ENCODE results near the gene HMSD.

The HMSD gene

DNA sequence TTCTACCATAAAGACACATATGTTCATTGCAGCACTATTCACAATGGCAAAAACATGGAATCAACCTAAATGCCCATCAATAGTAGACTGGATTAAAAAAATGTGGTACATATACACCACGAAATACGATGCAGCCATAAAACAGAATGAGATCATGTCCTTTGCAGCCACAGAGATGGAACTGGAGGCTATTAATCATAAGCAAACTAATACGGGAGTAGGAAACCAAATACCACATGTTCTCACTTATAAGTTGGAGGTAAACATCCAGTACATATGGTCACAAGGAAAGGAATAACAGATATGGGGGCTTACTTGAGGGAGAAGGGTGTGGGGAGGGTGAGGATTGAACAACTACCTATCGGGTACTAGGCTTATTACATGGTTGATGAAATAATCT, 7.7 kb downstream of the HMSD start:
- ATAC-seq: peak; percentile 23
- DNase-seq: no peak

DNA sequence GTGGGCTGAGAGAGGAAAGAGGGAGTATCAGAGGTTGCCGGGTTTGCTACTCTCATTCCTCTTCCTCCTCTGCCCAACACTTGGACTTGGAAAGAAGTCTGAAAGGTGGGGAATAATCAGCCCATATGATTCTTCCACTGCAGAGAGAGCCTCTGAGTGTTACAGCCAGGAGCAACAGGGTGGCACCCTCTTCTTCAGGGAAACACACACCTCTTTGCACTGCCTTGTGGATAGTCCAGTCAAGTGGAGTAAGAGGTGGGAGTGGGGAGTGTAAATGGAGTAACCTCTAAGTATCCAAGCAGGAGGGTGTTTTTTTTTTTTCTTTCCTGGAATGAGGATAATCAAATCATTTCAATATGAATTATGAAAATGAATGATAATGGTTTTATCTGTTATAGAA, 11.8 kb downstream of the HMSD start:
- no peak for ATAC-seq
- no peak for DNase-seq

DNA sequence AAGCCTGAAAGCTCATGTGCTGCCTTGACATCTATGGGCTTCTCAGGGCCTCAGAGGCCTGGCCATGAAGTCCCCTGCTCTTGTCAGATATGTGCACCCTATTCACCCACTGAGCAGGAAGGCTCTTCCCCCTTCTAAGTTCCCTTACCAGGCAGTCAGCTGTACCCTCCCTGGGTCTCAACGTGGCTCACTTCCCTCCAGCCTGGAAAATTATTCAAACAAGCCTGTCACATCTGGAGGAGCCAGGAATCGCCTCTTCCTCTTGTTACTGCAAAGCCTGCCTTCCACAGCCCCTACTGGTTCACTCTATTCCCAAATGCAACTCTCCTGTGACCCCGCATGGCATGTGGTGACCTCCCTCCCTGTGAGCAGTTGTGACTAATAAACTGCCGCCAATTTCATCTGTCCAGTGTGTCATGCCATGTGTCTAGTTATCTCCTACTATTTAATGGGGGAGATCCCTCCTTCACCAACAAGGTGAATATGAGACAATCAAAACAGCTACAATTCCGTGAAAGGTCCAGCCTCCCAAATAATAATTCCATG, 12.4 kb downstream of the HMSD start:
- DNase-seq (no peak), ATAC-seq (no peak)

DNA sequence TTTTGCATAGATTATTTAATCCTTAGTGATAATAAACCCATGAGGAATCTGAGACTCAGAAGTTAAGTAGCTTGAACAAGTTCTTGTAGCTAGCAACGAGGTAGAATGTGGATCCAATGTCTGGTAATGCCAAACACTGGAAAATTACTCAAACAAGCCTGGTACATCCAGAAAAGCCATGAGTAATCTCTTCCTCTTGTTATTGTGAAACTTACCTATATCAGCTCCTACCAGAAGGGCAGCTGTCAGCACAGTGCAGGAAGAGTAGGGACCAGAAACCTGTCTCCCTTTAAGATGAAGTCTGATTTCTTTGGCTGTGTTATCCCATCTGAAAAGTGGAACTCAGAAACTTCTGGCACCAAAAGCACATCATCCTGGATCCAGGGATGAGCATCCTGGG, 13.0 kb downstream of the HMSD start:
- peak; percentile 47 for ATAC-seq
- no peak for DNase-seq

DNA sequence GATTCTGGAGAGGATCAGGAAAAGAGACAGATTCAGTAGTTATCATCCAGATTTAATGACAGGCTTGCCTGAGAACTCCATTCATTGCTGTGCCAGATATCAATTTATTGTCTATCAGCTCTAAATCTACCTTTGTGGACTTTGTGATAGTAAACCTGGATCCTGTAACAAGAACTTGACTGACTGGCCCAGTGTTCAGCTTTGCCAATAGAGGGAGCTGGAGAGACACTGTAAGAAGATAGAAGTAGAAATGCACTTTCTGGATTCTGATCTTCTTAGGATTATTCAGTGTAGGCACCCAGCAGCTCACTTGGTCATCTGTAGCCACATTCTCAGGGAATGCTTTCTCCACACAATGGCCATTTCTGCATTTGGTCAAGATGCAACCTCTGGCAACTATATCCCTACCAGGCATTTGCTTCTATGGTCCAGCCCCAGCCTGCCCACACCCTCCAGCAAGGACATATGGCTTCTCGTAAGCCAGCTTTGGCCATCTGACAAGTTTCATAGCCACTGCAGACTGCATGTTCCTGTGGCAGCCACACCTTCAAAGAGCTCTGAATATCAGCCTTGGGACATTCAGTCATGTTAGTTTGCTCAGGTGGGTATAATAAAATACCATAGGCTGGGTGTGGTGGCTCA, 14.6 kb downstream of the HMSD start:
- peak; percentile 22 for DNase-seq

DNA sequence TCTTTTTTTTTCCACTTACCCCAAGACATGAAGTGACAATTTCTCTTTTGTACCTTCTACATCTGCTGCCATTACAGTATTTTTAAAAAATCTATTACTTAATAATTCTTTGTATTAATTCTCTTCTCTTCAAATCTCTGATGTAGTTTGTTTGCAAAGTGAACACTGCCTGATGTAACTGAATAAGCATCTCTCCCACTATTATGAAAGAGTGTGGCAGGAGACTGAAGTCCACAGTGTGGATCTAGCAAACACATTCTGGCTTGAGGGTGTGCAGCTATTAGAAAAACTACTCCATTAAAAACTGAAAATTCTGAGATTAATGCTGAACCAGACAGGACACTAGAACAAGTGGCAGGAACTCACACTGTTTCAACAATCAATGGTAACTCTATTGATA, 15.8 kb downstream of the HMSD start:
- no peak for DNase-seq
- ATAC-seq: no peak

More for the DNA sequence above, 14.6 kb downstream of the HMSD start:
- ATAC-seq: peak; percentile 53

DNA sequence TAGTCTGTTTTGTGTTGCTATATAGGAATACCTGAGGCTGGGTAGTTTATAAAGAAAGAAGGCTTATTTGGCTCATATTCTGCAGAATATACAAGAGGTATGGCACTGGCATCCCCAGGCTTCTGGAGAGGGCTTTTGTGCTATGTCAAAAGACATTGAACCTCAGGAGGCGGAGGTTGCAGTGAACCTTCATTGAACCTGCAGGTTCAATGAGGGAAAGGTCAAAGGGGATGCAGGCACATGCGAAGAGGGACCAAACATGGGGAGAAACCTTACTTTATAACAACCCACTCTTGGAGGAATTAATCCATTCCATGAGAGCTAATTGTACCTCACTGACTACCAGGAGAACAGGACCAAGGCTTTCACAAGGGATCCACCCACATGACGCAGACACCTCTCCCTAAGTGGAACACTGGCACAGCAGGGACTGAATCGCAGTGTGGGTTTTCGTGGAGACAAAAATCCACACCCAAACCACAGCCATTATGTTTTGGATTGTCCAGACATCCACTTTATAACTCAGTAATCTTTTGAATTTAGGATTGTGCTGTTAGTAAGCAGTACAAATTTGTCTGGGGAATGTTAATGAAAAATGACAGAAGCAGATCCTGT, 16.7 kb downstream of the HMSD start:
- DNase-seq (no peak), ATAC-seq (no peak)

DNA sequence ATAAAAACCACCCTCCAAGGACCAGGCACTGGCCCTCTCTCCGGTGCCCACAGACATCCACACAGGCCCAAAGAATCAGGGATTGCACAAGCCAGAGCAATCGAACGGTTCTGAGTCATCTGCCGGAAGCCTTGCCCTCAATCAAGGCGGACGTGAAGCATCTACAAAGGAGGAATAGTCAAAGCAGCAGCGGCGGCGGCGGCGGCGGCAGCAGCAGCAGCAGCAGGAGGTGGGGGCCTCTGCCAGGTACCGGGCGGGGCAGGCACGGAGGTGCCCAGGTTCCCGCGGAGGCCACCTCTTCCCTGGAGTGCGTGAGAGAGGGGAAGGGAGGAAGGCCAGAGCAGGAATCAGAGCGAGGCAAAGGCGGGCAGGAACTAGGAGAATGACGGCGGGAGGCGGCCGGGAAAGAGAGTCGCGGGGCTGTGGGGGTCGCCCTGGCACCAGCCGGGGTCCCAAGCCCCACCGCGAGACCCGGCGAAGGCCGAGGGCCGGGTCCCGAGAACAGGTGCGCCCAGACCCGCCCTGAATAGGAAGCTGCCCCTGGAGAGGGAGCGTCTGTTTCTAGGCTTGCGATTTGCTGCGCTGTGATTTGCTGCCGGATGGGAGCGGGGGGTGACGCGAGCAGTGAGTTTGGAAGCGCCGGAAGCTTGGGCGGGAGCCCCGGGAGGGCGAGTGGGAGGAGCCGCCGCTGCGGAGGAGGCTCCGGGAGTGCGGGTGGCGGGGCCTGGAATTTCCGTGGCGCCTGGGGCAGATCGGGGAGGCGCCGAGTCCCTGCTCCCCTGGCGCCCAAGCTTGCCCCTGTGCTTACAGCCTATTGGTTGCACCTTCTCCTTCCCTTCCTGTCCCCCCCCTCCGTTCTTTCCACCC, 21.1 kb downstream of the HMSD start, which contains the start of gene SERPINB8:
TSS of gene SERPINB8 (plus strand) at position 140 of the 867 bp plus-strand sequence. CDS start 8,228 bp downstream, outside the sequence.
- DNase-seq (peak; percentile 83), ATAC-seq (peak; percentile 86)

DNA sequence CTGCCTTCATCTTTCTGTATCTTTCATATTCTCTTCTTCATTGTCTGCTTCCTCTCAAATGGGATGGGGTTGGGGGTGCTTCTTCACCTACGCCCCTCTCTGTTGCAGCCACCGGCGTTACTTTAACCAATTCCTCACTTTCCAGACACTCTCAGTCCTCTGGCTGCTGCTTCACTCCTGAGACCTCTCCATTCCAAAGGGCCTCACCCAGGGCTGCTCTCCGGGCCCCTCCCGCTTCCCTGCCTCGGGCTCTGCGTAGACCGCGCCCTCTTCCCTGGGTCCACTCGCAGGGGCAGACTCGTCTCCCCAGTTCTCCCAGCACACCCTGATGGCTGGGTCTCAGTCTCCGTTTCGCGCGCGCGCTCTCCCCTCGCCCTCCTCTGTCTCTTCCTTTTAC, 21.7 kb downstream of the HMSD start:
- no peak for DNase-seq
- peak; percentile 2 for ATAC-seq

DNA sequence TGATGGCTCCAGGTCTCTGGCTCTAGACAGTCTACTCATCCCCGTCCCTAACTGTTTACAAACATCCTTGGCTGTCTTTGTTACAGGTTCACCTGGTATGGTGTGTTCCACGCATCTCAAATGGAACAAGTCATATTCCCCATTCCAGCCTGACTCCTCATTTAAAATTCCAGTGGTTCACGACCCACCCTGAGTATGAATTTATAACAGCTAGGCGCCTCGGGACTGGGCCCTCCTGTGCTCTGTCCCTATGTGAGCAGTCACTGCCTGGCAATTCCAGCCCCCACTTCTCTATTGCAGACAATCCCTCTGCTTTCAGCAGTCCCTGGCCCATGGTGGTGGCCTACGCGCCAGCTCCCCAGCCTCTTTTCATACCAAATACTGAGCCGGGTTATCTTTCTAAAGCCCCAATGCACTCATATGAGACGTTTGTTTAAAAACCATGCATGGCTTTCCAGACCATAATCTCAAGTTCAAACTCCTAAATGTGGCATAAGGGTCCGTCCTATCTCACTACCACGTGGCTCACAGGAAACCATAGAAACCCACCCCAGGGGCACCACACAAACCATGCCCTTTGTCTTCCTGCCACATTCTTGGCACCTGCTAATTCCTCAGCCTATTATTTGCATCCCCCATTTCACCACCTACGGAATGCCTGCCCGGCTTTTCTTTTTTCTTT, 22.4 kb downstream of the HMSD start:
- DNase-seq: no peak
- ATAC-seq: no peak

DNA sequence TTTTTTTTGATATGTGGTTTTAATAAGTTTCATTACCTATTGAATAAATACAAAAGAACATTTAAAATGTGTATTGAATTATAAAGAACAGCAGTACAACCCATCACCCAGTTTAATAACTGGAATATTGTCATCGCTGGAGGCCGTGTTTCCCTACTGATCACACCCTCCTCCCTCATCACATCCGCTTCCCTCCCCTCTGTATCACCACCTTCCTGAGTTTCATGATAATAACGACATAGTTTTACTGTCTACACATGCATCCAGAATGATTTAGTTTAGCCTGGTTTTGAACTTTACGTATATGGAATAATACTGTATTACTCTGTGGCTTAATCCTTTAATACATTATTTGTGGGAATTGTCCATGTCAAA, 22.9 kb downstream of the HMSD start:
- DNase-seq: no peak
- ATAC-seq: no peak

DNA sequence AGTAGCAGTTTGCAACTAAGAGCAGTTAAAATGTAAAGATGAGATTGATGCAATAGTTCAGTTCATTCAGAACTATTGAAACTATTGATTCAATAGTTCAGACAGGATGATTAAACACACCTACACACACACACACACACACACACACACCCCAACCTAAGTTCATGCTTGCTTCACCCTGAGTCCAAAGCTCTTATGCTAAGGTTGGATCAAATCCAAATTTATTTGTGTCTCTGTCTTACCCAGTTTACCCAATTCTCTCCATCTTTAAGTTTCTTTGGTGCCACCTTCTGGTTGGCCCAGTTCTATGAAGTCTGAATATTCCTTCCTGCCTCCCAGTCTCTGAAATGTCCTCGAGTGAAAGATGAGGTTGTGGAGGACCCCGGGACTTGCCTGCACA, 25.9 kb downstream of the HMSD start:
- DNase-seq (peak; percentile 27), ATAC-seq (no peak)

DNA sequence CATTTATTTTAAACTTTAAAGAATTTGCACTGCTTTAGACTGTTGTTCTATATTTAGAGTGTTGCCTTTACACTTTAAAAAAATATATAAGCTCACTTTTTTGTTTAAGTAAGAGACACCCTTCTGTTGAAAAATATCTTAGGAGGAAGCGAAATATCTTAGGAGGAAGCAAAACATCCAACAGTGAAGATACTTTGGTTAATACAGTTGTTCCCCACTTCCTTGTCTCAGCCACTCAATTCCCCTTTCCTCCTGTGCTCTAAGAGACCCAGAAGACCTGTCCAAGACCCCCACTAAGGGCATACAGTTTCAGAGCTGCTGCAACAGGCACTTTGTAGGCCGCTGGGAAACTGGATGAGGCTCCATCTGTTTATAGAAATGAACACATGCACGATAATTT, 26.5 kb downstream of the HMSD start:
- DNase-seq (no peak), ATAC-seq (no peak)

DNA sequence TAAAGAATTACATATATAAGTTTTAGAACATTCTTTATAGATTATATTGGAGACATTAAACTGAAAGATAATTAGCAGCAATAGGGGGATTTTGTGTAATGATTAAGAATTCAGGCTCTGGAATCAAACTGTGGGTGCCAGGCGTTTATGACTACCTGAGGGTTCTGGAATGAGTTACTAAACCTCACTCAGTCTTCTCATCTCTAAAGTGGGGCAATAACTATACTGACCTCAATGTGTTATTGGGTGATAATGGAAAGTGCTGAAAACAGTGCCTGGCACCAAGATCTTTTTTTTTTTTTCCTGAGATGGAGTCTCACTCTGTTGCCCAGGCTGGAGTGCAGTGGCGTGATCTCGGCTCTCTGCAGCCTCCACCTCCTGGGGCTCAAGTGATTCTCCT, 27.9 kb downstream of the HMSD start:
- ATAC-seq (no peak), DNase-seq (no peak)

DNA sequence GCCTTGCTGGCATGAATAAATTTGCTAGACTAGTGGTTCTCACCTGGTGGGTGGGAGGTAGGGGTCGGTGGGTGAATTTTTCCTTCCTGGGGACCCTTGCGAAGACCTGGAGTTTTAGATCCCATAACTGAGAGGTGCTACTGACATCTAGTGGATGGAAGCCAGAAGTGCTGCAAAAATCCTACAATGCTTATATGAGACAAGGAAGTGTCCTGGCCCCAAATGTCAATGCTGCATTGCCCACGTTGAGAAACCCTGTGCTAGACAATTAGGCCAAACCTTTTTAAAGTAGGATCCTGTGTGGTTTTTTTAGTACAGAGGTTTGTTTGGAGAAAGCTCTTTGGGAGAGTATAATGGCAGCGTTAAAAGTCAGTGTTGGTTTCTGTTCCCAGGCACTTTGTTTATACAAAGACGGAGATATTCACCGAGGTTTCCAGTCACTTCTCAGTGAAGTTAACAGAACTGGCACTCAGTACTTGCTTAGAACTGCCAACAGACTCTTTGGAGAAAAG, 30.4 kb downstream of the HMSD start:
- ATAC-seq: peak; percentile 45
- DNase-seq: peak; percentile 32

DNA sequence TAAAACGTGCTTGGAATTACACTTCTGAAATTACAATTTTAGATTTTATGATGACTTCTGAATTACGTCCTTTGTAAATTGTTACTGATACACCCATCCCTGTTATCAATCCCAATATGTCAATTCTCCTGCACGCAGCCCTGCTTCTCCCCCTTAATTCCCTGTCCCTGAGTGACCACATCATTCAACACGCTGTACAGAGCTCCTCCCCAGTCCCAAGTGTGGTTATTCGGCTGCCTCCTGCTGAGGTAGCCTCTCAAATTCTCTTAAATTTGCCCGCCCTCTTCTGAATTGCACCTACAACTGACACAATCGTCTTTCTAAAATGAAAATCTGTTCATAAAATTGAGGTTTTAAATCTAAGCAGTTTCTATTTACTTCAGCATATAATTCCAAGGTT, 30.9 kb downstream of the HMSD start:
- DNase-seq: no peak
- ATAC-seq: no peak

DNA sequence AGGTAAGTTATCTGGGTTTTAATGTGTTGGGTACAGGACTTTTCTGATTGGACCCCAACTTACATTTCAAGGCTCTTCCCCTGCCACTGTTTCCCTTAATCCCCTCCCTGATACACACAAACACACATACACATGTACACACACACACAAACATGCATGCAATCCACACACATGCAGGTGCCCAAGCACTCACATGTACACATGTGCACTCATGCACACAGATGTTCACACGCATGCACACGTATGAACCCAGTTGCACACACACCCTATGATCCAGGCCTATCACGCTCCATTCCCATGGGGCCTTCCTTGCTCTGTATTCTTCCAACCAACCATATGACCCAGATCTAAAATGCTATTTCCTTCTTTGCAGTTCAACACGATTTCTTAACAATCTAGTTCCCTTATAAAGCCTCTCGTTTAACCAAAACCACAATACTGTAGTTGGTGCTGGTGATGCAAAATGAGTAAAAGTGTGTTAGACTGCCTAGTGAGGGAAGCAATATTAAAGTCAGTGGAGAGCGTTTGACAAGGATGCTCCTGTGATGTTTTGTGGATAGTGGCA, 31.9 kb downstream of the HMSD start:
- ATAC-seq: no peak
- no peak for DNase-seq

DNA sequence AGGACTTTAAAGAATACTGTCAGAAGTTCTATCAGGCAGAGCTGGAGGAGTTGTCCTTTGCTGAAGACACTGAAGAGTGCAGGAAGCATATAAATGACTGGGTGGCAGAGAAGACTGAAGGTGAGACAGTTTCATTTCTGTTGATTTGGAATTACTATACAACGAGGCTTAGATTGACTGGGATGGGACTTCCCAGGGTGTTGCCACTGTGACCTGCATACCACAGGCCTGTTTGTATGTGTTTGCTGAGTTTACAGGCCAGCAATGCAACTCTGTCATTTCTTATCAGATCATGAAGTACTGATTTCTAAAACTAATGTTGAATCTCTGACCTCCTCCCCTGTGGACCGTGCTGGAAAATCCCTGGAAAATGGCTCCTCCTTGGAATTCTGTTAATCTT, 32.6 kb downstream of the HMSD start:
- DNase-seq (no peak), ATAC-seq (peak; percentile 30)

DNA sequence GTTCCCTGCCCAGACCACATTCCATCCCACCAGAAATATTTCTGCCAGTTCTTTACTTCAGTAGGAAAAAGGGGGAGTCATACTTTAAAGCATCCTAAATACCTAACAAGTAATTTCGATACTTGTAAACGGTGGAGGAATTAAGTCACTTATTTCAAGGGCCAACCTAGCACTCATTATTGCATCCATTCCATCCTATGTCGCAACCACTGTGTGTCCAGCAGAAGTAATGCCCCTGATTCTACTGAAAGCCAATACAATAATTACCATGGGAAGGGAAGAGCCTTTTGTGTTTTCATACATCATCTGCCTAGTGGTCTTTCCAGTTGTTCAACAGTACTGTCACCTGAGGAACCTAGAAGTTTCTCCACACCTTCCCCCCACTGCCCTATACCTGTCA, 33.3 kb downstream of the HMSD start:
- ATAC-seq (no peak), DNase-seq (no peak)

DNA sequence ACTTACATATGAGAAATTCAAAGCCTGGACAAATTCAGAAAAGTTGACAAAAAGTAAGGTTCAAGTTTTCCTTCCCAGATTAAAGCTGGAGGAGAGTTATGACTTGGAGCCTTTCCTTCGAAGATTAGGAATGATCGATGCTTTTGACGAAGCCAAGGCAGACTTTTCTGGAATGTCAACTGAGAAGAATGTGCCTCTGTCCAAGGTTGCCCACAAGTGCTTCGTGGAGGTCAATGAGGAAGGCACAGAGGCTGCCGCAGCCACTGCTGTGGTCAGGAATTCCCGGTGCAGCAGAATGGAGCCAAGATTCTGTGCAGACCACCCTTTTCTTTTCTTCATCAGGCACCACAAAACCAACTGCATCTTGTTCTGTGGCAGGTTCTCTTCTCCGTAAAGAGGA, 37.8 kb downstream of the HMSD start:
- DNase-seq (no peak), ATAC-seq (no peak)

DNA sequence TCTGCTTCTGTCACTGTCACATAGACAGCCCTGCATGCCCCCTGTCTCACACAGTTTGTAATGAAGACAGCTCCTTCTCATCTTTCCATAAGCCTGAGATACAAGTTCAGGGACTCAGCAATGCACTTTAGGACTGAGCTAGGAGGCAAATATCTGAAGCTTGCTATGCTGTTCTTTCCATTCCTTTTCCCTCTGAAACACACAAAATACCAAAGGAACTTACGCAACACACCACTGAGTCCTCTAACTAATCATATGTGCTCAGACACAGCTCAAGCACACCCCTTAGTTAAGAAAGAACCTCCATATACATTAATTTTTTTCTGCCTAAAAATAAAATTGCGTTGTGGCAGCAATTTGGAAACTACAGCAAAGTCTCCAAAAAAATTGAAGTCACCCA, 38.6 kb downstream of the HMSD start:
- no peak for ATAC-seq
- no peak for DNase-seq

DNA sequence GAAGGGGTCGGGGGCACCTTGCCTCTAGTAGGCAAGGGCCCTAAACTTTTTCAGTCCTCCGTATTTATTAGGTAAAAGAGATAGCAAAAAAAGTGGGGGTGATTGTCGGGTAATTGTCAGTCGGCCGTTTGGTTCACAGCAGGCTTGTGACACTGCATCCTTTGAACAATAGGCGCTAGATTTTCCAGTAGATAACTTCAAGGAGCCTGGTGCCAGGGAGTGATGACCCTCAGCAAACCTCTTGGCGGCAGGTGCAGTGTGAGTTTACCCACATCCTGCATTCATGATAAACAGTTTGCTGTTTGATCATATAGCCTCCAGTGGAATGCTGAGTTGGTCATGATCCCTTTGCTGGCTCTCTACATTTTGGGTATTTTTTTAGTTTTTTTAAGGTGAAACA, 43.6 kb downstream of the HMSD start:
- DNase-seq: no peak
- ATAC-seq: no peak
